Measurements from ENCODE around the gene ZNF345.

ZNF345 gene

GRCh38 chr19:36850559-36851442, at the start of gene ZNF345:
TSS of gene ZNF345 (plus strand) at chr19:36850876. CDS start at chr19:36876831, 25,955 bp downstream.
- DNase-seq = peak; percentile 63 to 69

DNA sequence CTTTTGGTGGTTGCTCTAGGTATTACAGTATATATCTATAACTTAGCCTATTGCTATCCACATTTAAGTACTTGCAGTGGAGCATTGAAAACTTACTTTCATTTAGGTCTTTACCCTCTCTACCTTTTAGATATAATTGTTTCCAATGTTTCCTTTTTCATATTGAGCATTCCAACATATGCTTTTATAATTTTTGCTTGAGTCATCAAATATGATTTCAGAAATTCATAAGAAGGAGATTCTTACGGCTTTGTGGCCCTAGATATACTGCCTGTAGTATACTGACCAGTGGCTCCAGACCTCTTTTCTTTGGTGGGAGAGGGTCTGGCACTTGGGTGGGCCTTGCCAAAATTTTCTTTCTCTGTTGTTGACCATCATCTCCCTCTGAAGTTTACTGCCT, 45.3 kb upstream of the ZNF345 start:
- no peak for DNase-seq

DNA sequence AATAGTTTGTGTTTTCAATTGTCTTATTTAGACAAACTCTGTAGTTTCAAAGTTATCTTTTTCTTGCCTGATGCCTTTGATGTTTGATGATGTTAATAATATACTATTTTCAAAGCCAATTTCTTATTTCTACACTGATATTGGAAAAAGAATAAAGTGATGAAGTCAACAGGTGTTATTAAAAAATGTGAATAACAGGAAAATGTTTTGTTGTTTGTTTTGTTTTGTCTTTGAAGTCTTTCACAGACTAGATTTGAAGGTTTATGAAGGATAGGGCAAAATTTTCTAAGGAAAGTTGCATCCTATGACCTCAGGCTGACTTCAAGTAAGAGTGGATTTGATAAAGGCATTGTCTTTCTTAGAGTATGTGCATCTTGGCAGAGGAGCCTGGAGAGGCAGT, 43.6 kb upstream of the ZNF345 start:
- DNase-seq = no peak

DNA sequence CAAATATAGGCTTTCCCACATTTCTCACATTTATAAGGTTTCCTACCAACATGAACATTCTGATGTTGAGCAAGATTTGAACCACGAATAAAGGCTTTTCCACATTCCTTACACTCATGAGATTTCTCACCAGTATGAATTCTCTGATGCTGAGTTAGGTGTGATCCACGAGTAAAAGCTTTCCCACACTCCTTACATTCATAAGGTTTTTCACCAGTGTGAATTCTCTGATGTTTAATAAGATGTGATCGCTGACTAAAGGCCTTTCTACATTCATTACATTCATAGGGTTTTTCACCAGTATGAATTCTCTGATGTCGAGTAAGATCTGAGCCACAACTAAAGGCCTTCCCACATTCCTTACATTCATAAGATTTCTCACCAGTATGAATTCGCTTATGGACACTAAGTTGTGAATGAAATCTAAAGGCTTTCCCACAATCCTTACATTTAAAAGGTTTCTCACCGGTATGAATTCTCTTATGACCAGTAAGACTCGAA, 31.5 kb upstream of the ZNF345 start:
- DNase-seq = no peak

DNA sequence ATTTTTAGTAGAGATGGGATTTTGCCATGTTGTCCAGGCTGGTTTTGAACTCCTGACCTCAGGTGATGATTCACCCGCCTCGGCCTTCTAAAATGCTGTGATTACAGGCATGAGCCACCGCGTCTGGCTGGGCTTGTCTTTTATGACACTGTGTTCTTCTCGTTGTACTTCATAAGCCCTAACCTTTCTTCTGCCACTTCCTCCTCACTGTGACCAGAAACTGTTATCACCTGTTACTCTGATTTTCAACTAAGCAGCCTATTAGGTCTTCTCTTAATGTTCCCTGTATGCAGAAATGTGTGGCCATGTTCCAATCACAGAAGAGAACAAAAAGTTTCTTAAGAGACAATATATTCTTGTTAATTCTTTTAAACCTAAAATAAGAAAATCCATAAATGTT, 28.9 kb upstream of the ZNF345 start:
- DNase-seq = no peak

DNA sequence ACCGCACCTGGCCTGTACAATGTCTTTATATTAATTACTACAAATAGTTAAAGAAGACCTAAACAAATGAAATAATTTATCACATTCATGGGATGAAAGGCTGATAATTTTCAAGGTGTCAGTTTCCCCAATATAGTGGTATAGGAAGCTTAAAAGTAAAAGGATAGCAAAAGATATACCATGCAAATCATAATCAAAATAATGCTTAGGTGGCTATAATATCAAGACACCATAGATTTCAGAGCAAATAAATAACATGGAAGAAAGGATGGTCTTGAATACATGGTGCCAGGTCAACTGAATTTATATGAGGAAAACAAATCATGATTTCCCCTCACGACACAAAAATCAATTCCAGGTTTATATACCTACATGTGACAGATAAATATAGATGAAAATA, 17.2 kb upstream of the ZNF345 start:
- no peak for DNase-seq

DNA sequence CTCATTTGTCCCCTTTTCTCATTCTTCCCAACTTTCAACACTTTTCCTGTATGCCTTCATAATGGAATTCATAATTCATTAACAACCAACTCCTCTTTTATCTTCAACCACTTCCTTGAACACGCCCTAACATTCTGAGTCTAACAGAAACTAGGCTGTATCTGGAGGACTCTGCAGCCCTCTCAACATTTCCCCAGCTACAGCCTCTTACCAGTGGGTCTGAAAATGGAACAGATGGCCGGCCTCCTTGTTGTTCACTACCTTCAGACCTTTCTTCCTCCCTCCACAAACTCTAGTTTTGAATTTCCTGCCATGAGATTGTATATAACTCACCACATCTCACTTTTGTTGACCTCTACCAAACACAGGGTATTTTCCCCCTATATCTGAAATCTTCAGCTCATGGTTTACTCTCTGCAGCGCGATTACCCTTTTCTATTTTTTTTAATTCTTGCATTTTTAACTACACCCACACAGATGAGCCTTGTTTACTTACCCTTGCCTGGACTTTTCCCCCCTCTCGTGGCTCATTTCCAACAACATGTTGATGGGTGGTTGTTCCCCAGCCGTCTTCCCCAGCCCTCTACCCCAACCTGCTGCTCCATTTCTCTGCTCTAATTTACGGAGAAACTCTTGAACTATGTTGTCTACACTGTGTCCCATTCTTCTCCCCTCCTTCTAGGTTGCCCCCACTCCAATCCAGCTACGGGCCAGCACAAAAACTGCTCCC, 13.3 kb upstream of the ZNF345 start:
- no peak for DNase-seq

DNA sequence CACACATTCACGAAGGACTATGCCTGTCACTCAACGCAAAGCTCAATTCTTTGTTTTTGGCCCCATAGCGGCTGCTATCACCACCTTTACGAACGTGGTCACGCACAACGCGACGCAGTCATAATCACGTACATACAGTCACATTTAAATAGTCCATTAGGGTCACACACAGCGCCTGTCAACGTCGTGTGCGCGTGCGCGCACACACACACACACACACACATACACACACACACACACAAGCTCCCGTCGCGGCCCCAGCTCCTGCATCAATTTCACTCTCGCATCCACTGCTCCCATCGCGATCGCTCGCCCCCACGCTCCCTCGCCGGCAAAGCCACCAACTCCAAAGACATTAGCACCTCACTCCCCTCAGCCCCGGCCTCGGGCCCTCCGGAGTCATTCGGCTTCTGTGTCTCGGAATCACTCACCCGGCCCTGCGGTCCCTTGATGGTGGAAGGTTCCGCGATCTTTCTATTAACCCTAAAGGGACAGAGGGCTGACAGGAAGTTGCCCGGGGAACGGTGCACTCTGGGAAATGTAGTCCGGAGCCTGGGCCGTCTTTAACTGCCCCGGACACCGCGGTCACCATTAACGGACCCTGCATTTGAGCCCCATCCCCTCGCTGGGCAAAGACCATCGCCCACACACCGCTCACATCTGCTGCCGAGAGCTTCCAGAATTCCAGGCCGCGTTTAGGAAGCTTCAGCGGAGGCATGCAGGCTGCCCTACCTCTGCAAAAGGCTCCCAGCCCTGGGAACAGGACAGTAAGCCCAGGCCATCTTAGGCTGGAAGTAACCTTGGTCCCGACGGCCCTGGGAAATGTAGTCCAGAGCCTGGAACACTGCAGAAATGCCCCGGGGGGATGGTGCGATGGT, 12.5 kb upstream of the ZNF345 start, which contains the start of gene ZNF790:
Gene ZNF790, minus strand, starts transcription at position 482 of the 878 bp plus-strand sequence. CDS start 12,768 bp downstream, outside the sequence.
- DNase-seq = peak; percentile 69 to 80

DNA sequence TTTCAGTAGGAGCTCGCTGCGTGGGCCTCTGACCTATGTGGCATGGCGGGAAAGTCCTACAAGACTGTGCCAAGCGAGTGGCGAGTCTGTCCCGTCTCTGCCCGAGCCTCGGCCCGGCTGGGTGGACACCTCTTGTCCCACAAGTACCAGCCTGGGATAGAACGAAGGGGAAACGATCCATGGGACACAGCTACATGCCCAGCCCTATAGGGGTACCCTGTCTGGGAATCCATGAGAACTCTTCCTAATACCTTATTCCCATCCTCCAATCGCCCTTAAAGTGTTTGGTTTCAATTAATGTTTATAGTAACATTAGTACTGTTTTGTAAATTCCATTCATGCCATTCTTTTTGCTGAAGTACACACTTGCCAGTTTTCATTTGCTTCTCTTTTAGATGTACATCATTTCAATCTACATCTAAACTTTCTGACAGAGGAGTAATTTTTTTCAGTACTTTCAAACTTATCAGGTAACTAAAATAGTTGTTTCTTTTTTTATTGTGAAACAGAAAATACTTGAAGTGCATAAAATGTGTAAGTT, 11.8 kb upstream of the ZNF345 start:
- DNase-seq = no peak

DNA sequence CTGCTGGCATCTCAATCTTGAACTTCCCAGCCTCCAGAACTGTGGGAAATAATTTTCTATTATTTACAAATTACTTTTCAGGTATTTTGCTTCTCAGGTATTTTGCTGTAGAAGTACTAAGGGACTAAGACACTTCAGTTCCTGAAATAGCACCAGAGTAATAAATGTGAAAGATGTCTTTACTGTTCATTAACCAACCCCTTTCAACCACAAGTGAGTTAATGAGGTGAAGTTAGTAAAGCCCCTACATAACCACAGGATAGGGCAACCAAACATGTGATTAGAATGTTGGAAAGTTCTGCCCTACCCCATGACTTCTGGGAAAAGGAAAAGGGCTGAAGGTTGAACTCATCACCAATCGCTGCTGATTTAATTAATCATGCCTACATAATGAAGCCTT, 2.7 kb upstream of the ZNF345 start:
- no peak for DNase-seq

DNA sequence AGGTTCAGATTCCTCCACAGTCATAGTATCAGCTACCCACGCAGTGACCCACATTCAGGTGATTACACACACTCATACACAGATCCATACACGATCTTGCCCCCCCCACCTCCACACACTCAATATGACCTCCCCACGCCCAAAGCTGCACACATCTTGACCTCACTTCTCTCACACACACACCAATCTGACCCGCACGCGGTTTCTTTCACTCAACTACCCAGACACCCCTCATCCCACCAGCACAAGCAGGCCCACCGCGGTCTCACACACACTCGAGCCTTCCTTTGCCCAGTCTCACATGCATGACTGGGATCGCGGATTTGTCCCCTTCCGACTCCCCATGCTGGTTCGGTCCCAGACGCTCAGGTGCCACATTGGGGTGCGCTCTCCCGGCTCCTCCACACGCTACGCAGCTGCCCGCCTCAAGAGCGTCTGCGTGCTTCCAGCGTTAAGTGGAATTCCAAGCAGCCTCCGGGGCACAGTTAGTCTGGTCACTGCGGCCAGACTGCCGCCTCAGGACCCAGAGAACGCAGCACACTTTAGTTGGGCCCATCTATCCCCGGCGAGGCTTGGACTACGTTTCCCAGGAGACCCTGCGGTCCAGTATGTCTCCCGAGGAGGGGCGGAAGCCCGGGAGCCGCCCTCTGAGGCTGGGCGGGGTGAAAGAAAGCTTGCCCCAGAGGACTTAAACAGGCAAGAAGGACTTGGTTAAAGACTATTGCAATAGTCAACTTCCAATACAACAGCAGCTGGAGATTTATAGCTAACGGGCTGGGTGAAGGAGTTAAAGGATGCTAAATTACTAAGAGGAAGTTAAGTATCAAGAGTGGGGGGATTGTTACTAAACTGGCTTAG, 746 bp upstream of the ZNF345 start:
- DNase-seq = peak; percentile 27 to 59

- DNase-seq = no peak
Measured at GRCh38 chr19:36851898-36852297, 1.2 kb downstream of the ZNF345 start.

- no peak for DNase-seq
Measured at GRCh38 chr19:36876993-36877938, 26.6 kb downstream of the ZNF345 start.

GRCh38 chr19:36891768-36892357, 41.2 kb downstream of the ZNF345 start:
- no peak for DNase-seq

- no peak for DNase-seq
Measured at GRCh38 chr19:36894849-36895383, 44.2 kb downstream of the ZNF345 start.

- DNase-seq = no peak
Measured at GRCh38 chr19:36898422-36898821, 47.7 kb downstream of the ZNF345 start.

GRCh38 chr19:36915992-36916830, 65.5 kb downstream of the ZNF345 start, which contains the start of the genes ZNF568 and ZNF829:
TSS of gene ZNF568 (plus strand) at chr19:36916332. CDS start at chr19:36922771, 6,439 bp downstream.
TSS of gene ZNF829 (minus strand) at chr19:36916291. CDS start at chr19:36915167, 1,124 bp downstream.
- no peak for DNase-seq

DNA sequence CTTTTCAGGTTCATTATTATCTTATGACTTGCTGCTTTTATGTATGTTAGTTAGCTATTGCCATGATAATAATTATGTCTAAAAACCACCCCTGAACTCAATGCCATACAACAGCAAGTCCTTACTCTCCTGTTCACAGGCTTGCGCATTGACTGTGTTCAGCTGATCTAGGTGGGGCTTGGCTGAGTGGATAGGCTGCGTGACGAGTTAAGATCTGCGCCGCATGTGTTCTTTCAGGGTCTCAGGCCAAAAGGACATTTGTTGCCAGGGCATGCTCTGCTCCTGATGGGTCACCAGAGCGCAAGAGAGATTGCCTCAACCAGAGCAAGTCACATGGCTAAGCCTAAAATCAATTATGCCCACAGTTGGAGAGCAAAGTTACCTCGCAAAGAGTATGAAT, 66.3 kb downstream of the ZNF345 start:
- no peak for DNase-seq

Data from SW 1271 (cell line).